ENCODE measurements around the gene DUS1L. TPM values are rescaled to one million over a fixed set of nuclear protein-coding genes. Genes with fewer than 3 reads are reported as not detected.

The DUS1L gene
- total and polyA plus RNA-seq, 2 experiments from 2014 or later, result 66.0 to 122 TPM

DNA sequence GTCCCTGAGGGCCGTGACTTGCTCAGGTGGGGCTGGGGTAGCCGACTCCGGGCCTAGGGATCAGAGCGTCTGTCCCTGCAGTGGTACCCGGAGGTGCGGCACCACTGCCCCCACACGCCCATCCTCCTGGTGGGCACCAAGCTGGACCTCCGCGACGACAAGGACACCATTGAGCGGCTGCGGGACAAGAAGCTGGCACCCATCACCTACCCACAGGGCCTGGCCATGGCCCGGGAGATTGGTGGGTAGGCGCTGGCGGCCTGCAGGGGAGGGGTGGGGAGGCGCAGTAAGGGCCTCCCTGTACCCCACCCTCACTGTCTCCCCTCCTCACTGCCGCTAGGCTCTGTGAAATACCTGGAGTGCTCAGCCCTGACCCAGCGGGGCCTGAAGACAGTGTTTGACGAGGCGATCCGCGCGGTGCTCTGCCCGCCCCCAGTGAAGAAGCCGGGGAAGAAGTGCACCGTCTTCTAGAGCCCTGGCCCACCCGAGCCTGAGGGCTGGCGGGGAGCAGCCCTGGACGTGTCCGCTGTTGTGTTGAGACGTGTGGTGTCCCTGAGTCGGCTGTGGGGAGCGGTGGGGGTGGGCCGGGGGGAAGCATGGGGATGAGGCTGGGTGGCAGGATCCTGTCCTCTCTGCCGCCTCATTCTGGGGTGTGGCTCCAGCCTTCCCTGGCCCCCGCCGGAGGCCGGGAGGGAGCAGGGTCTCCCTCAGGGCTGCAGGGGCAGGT lies 32.1 kb downstream of the DUS1L start:
- Mint-ChIP-seq H3K36me3 (ENCODE audit: low read depth) (peaks cover 3% of the 10 kb centered on the region; the same call in 2 of the 3 replicates), H3K9me3 (no peaks in the 10 kb centered on the region), H3K27ac (no peak overlapping the region), H3K4me3 (peak overlapping the region; percentile 75), H3K27me3 (ENCODE audit: insufficient read depth, low read depth, poor library complexity) (peaks cover 9% of the 10 kb centered on the region), H3K4me1 (peaks cover 23% of the 10 kb centered on the region)
- DNase-seq (ENCODE audit: low spot score) (no peak), ATAC-seq (no peak)
- peaks cover 9% of the 10 kb centered on the region; the same call in 1 of the 2 replicates for H3K4me1 ChIP-seq (ENCODE audit: insufficient read depth)
- no peak overlapping the region for H3K27ac ChIP-seq (ENCODE audit: low read depth)
- no peaks in the 10 kb centered on the region for H3K27me3 ChIP-seq (ENCODE audit: insufficient read depth)
- H4K20me1 ChIP-seq (replicated peaks; ENCODE audit: insufficient read depth), result no peaks in the 10 kb centered on the region; the same call in 1 of the 2 replicates
- H3K9me2 ChIP-seq (ENCODE audit: insufficient read depth), result no peaks in the 10 kb centered on the region
- TF ChIP-seq STAT1 (IDR thresholded peaks at IDR 0.05; ENCODE audit: unreplicated experiment) (no peak), EZH2 (IDR thresholded peaks at IDR 0.05; ENCODE audit: low read depth, unreplicated experiment) (no peak), NANOG (IDR thresholded peaks at IDR 0.05; ENCODE audit: borderline replicate concordance) (no peak), ZNF114 (CRISPR knock-in tag; IDR thresholded peaks at IDR 0.05) (no peak), ETS1 (IDR thresholded peaks at IDR 0.05) (no peak), EZH2phosphoT487 (IDR thresholded peaks at IDR 0.05; ENCODE audit: unreplicated experiment) (no peak), JUNB (IDR thresholded peaks at IDR 0.05; ENCODE audit: unreplicated experiment) (no peak), POLR2AphosphoS5 (IDR thresholded peaks at IDR 0.05; ENCODE audit: low read depth) (no peak), ZNF331 (CRISPR knock-in tag; IDR thresholded peaks at IDR 0.05; ENCODE audit: low read depth) (no peak), CREB1 (CRISPR knock-in tag; IDR thresholded peaks at IDR 0.05; ENCODE audit: low read depth) (no peak), REST (IDR thresholded peaks at IDR 0.05; ENCODE audit: unreplicated experiment) (no peak)
- TF ChIP-seq, protein P1, sequence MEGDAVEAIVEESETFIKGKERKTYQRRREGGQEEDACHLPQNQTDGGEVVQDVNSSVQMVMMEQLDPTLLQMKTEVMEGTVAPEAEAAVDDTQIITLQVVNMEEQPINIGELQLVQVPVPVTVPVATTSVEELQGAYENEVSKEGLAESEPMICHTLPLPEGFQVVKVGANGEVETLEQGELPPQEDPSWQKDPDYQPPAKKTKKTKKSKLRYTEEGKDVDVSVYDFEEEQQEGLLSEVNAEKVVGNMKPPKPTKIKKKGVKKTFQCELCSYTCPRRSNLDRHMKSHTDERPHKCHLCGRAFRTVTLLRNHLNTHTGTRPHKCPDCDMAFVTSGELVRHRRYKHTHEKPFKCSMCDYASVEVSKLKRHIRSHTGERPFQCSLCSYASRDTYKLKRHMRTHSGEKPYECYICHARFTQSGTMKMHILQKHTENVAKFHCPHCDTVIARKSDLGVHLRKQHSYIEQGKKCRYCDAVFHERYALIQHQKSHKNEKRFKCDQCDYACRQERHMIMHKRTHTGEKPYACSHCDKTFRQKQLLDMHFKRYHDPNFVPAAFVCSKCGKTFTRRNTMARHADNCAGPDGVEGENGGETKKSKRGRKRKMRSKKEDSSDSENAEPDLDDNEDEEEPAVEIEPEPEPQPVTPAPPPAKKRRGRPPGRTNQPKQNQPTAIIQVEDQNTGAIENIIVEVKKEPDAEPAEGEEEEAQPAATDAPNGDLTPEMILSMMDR (conservative IDR thresholded peaks at IDR 0.05; ENCODE audit: low read depth in 2 of 2), result no peak
- TF ChIP-seq, protein P2, sequence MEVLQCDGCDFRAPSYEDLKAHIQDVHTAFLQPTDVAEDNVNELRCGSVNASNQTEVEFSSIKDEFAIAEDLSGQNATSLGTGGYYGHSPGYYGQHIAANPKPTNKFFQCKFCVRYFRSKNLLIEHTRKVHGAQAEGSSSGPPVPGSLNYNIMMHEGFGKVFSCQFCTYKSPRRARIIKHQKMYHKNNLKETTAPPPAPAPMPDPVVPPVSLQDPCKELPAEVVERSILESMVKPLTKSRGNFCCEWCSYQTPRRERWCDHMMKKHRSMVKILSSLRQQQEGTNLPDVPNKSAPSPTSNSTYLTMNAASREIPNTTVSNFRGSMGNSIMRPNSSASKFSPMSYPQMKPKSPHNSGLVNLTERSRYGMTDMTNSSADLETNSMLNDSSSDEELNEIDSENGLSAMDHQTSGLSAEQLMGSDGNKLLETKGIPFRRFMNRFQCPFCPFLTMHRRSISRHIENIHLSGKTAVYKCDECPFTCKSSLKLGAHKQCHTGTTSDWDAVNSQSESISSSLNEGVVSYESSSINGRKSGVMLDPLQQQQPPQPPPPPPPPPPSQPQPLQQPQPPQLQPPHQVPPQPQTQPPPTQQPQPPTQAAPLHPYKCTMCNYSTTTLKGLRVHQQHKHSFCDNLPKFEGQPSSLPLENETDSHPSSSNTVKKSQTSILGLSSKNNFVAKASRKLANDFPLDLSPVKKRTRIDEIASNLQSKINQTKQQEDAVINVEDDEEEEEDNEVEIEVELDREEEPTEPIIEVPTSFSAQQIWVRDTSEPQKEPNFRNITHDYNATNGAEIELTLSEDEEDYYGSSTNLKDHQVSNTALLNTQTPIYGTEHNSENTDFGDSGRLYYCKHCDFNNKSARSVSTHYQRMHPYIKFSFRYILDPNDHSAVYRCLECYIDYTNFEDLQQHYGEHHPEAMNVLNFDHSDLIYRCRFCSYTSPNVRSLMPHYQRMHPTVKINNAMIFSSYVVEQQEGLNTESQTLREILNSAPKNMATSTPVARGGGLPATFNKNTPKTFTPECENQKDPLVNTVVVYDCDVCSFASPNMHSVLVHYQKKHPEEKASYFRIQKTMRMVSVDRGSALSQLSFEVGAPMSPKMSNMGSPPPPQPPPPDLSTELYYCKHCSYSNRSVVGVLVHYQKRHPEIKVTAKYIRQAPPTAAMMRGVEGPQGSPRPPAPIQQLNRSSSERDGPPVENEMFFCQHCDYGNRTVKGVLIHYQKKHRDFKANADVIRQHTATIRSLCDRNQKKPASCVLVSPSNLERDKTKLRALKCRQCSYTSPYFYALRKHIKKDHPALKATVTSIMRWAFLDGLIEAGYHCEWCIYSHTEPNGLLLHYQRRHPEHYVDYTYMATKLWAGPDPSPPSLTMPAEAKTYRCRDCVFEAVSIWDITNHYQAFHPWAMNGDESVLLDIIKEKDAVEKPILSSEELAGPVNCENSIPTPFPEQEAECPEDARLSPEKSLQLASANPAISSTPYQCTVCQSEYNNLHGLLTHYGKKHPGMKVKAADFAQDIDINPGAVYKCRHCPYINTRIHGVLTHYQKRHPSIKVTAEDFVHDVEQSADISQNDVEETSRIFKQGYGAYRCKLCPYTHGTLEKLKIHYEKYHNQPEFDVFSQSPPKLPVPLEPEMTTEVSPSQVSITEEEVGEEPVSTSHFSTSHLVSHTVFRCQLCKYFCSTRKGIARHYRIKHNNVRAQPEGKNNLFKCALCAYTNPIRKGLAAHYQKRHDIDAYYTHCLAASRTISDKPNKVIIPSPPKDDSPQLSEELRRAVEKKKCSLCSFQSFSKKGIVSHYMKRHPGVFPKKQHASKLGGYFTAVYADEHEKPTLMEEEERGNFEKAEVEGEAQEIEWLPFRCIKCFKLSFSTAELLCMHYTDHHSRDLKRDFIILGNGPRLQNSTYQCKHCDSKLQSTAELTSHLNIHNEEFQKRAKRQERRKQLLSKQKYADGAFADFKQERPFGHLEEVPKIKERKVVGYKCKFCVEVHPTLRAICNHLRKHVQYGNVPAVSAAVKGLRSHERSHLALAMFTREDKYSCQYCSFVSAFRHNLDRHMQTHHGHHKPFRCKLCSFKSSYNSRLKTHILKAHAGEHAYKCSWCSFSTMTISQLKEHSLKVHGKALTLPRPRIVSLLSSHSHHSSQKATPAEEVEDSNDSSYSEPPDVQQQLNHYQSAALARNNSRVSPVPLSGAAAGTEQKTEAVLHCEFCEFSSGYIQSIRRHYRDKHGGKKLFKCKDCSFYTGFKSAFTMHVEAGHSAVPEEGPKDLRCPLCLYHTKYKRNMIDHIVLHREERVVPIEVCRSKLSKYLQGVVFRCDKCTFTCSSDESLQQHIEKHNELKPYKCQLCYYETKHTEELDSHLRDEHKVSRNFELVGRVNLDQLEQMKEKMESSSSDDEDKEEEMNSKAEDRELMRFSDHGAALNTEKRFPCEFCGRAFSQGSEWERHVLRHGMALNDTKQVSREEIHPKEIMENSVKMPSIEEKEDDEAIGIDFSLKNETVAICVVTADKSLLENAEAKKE (CRISPR knock-in tag; IDR thresholded peaks at IDR 0.05), result no peak
- H2AFZ ChIP-seq, result no peak overlapping the region
- no peaks in the 10 kb centered on the region for H3K36me3 ChIP-seq (ENCODE audit: insufficient read depth)
- H3F3A ChIP-seq (replicated peaks; ENCODE audit: low read depth), result peaks cover 21% of the 10 kb centered on the region
- peak overlapping the region; percentile 79 for H3K4me3 ChIP-seq
- H3K4me2 ChIP-seq, result no peak overlapping the region
- peaks cover 8% of the 10 kb centered on the region; the same call in 1 of the 2 replicates for H3K79me2 ChIP-seq (replicated peaks; ENCODE audit: insufficient read depth)

Data from GM23338 (cell line).